ENCODE measurements around the gene COL4A6.
"Not testable (repeated sequence)": the region's sequence is repeated elsewhere in the genome, so short reads cannot be mapped to it uniquely, and the experiment has no call there.

The COL4A6 gene

DNA sequence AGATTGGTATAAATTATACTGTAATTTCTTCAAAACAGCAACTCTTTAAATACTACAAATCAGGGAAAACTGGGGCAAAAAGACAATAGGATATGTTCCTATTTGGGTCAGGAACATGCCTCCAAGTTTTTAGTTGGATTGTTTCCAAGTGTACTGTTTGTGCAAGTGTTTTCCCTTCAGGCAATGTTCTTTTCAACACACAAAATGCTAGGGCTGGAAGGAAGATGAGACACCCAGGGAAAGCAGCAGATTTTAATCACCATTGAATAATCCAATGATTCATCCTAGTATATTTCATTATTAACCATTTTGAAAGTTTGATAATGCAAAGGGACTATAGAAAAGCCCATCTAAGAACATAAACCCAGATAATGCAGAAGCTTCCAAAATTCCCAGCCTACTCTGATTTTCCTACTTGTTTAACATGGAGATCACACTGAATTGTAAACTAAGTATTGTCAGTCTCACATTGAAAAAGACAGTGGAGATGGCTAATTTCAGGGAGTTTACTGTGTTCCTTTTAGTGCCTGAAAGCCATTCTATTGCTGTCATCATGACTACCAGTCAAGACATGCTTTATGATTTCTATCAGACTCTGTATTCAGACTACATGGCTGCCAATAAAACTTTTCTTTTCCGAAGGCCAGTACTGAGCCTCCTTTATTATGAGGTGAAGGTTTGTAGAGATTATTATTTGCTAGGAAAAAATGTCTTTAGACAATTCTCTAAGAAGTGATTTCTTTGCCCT, 38.6 kb downstream of the COL4A6 start:
- no peak for DNase-seq

DNA sequence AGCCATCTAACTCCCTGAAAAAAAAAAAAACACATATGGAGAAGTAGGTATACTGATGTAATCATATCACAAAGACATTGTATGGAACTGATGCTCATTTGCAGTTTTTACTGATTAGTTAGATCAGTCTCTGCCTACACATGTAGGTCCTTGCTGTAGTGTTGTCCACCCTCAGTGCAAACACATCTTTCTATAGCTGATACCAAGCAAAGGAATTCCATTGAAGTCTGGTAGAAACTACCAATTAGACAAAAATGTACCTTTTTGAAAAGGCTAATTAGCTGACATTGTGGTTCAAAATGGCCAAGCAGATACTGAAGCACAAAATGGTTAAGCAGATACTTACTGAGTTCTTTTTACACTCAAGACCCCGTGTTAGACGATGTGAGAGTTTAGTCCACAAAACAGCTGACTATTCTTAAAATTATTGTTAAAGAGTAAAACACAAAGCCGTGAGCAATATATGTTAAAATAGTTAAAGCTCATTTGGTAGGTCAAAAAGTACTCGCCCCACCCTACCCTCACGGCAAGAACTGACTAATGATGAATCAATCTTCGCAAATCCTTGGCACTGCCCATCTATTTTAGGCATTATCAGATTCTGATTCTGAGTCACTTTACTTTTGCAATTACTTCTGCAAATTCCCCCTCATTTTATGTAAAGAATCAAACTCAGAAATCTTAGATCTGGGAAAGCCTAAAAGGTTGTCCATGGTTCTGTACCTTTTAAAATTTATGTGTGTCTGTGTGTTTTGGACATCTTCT, 40.4 kb downstream of the COL4A6 start:
- no peak for DNase-seq

DNA sequence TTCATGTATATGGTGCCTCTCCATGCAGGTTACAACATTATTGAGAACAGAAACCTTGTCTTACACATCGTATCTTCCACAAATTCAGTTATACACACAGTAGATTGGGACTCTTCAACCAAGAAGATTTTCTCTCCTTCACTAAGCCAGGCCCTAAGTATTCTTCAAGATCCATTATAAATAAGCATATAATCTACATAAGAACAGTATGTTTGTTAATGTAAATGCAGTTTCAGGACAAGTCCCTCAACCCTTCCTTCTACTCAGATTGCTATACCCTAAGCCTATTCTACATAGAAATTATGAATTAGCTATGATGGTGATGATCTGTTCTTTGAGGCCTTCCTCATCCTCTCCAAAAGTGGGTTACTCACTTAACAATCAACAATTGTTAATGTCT, 41.2 kb downstream of the COL4A6 start:
- no peak for DNase-seq

DNA sequence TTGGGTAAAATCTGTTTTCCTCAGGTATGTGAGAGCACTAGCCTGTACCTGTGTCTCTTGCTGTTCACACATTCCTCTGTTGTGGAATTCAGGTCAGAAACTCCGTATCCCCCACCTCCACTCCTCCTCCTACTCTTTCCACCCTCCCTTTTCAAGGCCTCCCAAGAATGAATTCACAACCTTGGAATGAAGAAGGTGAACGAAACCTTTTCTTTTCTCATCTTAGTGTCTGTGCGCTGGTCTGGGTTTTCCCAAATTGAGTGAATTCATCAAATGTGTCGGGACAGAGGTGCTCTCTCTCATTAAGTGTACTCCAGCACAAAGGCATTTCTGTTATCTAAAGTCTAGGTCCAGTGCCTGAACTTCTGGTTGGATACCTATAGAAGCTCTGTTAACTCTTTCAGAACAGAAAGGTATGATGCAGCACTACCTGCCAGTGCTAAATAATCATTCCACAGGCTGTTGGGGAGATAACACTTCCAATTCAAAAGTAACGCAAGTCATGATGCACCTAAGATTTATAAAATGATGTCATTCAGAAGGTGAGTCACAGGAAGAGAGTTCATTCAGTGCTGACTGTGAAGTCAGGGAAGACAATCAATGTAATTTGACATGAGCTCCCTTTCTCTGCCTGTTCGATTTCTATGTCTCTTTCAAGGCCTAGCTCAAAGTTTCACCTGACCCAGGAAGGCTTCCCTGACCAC, 41.9 kb downstream of the COL4A6 start:
- DNase-seq: no peak

DNA sequence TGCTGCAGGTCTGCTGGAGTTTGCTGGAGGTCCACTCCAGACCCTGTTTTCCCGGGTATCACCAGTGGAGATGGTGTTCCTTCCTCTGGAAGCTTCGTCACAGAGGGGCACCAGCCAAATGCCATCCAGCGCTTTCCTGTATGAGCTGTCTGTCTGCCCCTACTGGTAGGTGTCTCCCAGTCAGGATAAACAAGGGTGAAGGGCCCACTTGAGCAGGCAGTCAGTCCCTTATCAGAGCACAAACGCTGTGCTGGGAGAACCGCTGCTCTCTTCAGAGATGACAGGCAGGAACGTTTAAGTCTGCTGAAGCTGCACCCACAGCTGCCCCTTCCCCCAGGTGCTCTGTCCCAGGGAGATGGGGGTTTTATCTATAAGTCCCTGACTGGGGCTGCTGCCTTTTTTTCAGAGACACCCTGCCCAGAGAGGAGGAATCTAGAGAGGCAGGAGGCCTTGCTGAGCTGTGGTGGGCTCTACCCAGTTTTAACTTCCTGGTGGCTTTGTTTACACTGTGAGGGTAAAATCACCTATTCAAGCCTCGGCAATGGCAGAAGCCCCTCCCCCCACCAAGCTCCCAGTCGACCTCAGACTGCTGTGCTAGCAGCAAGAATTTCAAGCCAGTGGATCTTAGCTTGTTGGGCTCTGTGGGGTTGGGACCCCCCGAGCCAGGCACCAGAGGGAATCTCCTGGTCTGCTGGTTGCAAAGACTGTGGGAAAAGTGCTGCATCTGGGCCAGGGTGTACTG, 47.1 kb downstream of the COL4A6 start:
- DNase-seq: not testable (repeated sequence)

DNA sequence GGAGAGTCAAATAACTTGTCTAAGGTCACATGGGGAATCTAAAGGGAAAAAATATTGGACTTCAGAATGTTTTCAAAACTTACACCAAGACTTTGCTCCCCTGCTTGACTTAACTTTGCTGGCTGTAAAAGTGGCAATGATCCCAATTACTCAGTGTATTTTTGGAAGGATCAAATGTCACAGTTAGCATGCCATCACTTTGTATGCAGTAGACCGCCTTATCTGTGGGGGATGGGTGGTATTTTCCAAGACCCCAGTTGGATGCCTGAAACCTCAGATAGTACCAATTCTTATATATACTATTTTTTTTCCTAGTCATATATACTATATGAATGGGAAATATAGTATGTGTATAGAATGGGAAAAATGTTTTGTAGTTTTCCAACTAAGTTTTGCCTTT, 53.4 kb downstream of the COL4A6 start:
- no peak for DNase-seq

DNA sequence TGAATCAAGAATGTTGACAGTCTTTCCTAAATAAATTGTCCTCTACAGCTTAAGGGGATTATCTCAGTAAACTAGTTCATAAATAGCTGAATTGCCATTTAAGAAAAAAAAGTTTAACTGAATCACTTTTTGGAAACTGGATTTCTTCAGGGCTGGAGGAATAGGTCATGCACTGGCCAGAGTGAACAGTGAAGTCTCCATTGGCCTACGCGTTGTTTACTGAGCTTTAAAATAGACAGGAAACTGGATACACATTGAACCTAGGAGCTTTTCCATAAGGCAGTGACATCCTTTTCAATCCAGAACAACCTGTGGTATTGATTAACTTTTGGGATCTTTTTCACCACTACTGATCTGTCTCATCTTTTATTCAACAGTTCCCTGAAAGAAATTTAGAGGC, 58.0 kb downstream of the COL4A6 start:
- no peak for DNase-seq

DNA sequence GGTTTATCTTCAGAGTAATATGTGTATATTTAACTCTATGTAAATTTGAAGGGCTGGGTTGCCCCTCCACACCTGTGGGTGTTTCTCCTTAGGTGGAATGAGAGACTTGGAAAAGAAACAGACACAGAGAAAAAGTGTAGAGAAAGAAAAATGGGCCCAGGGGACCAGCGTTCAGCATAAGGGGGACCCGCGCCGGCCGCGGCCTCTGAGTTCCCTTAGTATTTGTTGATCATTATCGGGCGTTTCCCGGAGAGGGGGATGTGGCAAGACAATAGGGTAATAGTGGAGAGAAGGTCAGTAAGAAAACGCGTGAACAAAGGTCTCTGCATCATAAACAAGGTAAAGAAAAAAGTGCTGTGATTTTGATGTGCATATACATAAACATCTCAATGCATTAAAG, 61.4 kb downstream of the COL4A6 start:
- not testable (repeated sequence) for DNase-seq

DNA sequence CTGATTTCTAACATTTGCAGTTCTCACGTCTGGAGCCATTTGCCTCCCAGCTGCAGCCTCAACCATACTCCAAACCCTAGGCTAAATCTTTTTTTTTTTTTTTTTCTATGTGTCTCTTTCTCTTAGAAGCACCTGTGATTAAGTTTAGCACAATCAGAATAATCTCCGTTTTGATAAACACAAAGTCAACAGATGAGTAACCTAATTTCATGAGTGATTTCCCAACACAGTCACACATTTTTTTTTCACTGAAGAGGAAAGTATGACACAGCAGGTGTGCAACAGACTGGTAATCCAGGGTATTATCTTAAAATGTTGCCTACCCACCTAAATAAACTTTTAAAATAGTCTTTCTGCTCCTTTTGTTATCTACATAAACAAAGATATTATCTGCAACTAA, 62.6 kb downstream of the COL4A6 start:
- not testable (repeated sequence) for DNase-seq

DNA sequence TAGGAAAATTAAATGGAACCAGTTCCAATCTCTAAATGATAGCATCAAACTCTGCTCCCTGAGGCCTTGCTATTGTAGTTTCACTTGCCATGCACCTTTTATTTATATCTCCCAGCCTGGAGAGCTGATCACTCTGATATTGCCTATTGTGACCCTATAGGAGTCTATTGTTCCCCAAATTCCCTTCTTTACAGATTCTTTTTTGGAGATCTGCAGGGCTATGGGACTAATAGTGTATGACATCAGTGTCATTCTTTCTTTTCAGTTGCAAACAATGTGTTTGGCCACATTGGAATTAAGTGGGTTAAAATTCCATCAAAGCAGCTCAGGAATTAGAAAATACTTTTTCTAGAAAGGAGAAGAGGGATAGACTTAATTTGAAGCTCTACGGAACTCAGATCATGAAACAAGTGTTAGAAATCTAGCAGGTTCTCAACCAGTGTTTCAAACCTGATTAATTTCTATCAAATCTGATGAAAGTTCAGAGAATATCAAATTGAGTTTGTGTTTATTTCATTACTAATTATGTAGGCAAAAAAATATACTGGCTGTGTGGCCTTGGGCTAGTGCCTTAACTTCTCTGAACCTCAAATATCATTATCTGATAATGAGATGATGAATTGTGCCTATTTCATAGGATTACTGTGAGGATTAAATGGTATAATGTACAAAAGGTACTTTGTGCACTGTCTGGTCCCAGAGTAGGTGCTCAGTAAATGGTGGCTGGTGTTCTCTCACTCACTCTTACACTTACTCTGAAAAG, 71.4 kb downstream of the COL4A6 start:
- DNase-seq: no peak

DNA sequence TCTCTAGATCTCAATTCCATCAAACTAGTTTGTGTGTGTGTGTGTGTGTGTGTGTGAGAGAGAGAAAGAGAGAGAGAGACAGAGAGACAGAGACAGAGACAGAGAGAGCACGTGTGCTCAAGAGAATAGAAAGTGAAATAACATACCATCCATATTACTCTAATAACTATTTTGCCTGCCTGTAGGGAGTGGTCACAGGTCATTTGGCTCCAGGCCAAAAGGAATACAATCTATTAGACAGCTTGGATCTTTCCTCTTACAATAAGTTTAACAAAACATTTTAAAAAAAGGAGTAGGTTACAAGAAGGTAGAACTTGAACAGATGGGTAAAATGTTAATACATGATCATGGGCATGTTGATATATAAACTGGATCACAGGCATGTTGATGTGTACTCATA, 76.2 kb downstream of the COL4A6 start:
- DNase-seq: no peak

DNA sequence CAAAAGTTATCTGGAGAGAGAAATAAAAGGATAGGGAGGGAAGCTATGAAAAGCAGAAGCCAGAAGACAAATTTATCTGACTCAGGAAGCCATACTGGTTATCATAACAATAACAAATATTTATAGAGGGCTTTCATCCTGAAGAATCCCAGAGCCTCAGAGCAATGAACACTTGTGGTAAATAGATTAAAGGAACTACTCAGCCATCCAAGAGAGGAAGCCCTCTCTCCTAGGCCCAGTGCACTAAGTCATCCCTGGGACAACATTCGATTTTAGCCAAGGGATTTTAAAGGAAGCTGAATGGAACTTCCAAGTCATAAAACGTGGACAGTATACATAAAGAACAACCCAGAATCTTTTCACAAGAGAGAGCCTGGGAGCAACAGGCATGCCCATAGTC, 76.9 kb downstream of the COL4A6 start:
- DNase-seq: no peak

DNA sequence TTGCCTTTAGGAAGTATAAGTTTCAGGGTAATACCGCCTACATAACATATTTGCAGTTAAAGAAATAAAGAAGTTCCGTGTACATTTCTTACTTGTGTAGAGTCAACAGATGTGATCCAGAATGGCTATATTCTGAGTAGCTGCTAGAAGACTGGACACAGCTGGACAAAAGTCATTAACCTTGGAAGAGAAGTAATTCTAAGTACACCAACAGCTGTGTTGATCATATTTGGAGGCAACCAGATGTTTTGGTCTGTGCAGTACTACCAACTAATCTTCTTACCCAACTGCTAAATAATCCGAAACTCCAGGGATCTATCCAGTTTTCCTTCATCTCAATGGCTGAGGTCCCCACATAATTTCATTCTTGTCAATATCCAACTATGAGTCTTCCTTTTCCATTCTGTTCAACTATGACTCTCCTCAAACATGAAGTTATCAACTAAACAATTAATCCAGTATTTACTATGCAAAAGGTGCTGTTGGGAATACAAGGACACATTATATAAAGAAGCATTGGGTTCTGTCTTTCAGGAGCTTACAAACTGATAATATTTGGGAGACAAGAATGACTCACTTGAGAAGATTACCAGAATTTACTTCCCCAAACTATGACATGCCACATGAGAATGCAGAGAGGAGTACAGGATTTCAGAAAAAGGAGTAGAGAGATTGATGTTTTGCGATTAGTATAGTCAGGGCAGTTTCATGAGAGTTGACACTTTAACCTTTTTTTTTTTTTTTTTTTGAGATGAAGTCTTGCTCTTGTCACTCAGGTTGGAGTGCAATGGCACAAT, 78.2 kb downstream of the COL4A6 start:
- no peak for DNase-seq

DNA sequence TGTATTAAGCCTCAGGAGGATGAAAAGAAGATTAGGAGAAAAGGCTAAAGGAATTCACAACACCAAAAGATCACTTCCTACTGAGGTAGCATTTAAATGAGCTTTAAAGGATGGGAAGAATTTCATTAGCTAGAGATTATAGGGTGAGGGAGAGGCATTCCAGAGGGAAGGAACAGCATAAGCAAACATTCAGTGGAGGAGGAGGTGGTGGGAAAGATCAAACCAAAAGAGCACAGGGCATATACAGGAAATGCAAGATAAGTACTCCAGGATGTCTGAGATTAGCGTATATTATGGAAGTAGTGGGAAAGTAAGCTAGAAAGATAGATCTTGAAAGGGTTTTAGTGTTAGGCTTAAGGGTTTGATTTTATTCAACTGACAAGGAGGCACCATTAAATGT, 84.8 kb downstream of the COL4A6 start:
- no peak for DNase-seq

DNA sequence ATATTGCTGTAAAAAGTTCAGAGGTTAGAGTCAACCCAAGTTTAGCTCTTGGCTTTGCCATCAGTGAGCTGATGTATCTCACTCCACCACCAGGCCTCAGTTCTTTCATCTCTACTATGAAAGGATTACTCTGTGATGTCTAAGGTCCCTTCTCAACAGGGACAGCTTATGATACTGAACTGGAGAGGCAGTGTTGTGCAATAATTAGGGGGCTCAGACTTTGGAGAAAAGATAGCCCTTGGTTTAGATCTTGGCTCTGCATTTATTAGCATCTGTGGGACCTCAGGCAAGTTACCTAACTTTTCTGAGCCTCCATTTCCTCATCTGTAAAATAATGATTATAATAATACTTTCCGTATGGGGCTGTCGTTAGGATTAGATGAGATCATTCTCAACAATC, 89.0 kb downstream of the COL4A6 start:
- DNase-seq: no peak

DNA sequence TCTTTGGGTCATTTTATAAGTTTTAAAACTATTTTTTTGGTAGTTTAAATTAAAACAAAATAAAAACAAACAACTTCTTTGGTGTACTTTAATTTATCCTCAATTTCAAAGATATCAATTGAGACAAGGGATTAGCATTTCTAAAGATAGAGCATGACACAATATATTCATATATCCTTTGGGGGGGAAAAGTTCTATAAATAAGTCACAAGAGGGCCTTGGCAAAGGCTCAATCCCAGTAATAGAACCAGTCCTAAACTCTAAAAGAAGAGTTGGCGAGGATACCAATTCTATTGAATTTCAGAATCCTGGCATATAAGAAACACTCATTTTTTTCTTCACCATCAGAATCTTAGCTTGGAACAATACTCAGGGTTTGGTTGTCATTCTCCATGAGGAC, 89.7 kb downstream of the COL4A6 start:
- DNase-seq: no peak

DNA sequence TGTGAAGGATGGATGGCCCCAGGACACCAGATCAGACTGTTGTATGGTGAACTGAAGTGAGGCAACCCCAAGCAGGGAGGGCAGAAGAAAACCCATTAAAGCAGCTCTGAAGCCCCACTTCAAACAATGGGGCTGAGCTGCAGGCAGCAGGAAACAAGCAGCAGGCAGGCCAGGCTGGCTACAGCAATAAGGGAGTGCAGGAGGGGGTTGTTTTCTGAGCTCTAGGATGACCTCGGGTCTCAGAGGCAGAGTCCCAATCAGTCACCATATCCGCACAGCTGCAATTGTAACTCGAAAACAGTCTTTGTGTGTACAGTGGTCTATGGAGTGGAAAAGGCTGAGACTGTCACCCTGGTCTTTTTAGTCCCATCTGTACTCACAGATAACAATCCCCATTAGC, 90.4 kb downstream of the COL4A6 start:
- DNase-seq: no peak

DNA sequence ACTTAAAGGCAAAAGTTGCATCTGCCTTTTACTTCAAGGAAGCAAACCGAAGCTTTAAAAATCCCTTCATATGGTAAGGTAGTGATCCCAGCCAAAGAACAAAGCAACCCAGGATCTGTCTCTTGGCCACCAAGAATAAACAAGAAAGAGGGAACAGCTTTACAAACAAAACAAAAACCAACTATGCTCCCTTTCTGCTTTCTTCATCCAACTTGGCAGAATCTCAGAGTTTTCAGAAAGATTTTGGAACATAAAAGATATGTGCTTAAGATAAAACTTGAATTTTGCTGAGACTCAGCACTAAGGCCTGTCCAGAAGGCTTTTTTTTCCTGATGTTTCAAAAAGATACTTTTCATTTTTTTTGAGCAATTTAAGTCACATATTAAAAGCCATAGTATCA, 94.0 kb downstream of the COL4A6 start:
- no peak for DNase-seq

DNA sequence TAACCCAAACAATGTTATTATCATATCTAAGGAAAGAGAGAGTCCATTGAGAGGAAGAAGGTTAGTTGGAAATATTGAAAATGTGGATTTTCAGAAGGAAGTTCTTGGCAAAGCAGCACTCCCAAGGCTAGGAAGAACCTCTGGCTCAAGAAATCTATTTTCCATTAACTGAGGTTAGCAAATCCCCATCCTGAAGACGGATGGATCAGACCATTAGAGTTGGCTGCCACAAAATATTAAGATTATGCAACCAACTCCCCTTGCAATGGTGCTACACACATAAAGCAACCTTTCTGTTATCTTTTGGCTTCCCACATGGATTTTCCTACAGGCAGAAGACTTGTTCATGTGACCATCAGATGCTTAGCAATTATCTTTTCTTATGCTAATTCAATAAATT, 96.3 kb downstream of the COL4A6 start:
- DNase-seq: no peak

DNA sequence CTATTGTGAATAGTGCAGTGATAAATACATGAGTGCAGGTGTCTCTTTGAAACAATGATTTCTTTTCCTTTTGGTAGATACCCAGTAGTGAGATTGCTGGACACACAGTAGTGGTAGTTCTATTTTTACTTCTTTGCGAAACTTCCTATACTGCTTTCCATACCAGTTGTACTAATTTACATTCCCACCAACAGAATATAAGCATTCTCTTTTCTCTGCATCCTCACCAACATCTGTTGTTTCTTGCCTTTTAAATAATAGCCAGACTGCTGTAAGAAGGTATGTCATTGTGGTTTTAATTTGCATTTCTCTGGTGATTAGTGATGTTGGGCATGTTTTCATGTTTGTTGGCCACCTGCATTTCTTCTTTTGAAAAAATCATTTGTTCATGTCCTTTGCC, 105.9 kb downstream of the COL4A6 start:
- no peak for DNase-seq

DNA sequence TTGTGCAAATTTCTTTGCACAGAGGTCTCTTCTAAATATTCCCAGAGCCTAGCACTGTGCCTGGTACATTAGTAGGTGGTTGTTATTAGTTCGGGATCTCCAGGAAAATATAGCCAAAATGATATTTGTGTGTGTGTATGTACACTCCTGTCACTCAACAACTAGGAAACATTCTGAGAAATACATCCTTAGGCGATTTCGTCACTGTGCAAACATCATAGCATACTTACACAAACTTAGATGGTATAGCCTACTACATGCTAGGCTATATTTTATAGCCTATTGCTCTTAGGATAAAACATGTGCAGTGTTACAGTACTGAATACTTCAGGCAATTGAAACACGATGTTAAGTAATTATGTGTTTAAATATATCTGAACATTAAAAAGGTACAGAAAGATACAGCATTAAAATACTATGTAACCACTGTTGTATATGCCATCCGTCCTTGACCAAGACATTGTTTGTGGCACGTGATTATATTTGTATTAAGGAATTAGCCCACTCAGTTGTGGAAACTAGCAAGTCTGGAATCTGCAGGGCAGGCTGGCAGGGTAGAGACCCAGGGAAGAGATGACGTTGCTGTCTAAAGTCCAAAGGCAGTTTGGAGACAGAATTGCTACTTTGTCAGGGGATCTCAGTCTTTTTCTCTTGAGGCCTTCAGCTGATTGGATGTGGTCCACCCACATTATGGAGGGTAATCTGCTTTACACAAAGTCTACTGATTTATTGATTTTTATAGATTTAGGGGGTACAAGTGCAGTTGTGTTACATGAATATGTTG, 106.9 kb downstream of the COL4A6 start:
- no peak for DNase-seq
